OCI-LY1 (cell line): ENCODE measurements around the gene POLD3.

Experiments
- EZH2 ChIP-seq: fragments of 200-600 bp; sonication (generic), shearing (Covaris generic); IDR thresholded peaks from 2 replicates; pipeline ENCODE4 v1.8.0; 2017; ENCODE audit warnings: borderline replicate concordance, mixed run types, mild to moderate bottlenecking, antibody characterized with exemption, low read length, moderate library complexity, mixed read lengths
- TF ChIP-seq, protein P1 (sequence below): fragments of 200-600 bp; sonication (generic), shearing (Covaris generic); IDR thresholded peaks from 2 replicates; pipeline ENCODE4 v1.5.1; 2017; ENCODE audit warnings: mild to moderate bottlenecking, antibody characterized with exemption, low read length, moderate library complexity, mixed read lengths

DNA sequence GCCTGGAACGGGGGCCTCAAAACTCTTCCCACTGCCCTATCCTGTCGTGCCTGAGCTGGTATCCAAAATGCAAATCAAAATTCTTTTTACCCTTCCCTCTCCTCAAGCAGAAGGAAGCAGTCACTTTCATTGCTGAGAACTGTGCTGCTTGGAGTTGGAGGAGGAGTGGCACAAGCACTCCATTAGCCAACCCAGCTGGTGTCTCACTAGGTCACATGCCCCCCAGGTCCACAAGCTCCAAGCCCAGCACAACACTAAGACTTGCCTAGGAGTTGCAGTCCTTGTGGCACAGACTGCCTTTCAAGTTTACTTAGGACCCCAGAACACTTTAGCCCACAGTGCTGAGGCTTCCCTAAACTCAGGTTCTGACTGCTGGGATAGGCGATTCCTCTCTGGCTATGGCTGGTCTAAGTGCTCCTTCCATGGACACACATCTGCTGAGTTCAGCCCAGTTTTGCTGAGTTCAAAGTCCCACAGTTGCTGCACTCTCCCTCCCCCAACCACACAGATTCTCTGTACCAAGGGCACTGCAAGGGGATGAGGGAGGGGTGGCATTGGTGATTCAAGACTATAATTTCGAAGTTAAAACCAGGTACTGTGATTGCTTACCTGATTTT lies 70.2 kb downstream of the POLD3 start:
- TF ChIP-seq, protein P1, sequence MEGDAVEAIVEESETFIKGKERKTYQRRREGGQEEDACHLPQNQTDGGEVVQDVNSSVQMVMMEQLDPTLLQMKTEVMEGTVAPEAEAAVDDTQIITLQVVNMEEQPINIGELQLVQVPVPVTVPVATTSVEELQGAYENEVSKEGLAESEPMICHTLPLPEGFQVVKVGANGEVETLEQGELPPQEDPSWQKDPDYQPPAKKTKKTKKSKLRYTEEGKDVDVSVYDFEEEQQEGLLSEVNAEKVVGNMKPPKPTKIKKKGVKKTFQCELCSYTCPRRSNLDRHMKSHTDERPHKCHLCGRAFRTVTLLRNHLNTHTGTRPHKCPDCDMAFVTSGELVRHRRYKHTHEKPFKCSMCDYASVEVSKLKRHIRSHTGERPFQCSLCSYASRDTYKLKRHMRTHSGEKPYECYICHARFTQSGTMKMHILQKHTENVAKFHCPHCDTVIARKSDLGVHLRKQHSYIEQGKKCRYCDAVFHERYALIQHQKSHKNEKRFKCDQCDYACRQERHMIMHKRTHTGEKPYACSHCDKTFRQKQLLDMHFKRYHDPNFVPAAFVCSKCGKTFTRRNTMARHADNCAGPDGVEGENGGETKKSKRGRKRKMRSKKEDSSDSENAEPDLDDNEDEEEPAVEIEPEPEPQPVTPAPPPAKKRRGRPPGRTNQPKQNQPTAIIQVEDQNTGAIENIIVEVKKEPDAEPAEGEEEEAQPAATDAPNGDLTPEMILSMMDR, result no peak
- TF ChIP-seq EZH2, result no peak
